GM12878 (cell line): Measurements from ENCODE around the gene SPTLC3. TPM values are rescaled to one million over a fixed set of nuclear protein-coding genes. Genes with fewer than 3 reads are reported as not detected.
A peak's percentile ranks its signal among the peaks of the same experiment; 100 is the strongest.

ENCODE experiments used
- ATAC-seq: fragments of 200-7000 bp; cut with Tn5 transposase; 3 replicates; pipeline ENCODE4 v1.9.1; 2020; ENCODE audit warnings: mild to moderate bottlenecking, moderate library complexity
- Bru-seq: library from RNA; stranded (reverse); fragments of 400-500 nt; gene quantifications from one replicate; lab custom pipeline; 2021; lab: Mats Ljungman, UMichigan
- BruChase-seq, 2 experiments: library from RNA; stranded (reverse); fragments of 400-500 nt; gene quantifications; one replicate each; lab custom pipeline; 2021; lab: Mats Ljungman, UMichigan
- BruUV-seq: library from RNA; stranded (reverse); fragments of 400-500 nt; replicated peaks from 2 replicates; lab custom pipeline; 2021; lab: Mats Ljungman, UMichigan
- CTCF ChIA-PET: fragments of 300-600 bp; sonication (Branson Sonifier 250); formaldehyde crosslinking; extraction: SDS; loops from one replicate; lab custom pipeline; 2021; ENCODE audit warnings: inconsistent platforms; lab: Yijun Ruan, JAX
- POLR2A ChIA-PET: fragments of 350-600 bp; formaldehyde crosslinking; extraction: SDS; loops from one replicate; lab custom pipeline; 2021; ENCODE audit warnings: inconsistent platforms; lab: Charles Lee
- RAD21 ChIA-PET: fragments of 300-600 bp; sonication (Branson Sonifier 250); formaldehyde crosslinking; loops from one replicate; lab custom pipeline; 2023; ENCODE audit warnings: antibody characterized with exemption; ENCODE audit not compliant: unreplicated experiment; lab: Charles Lee
- SMC1A ChIA-PET: fragments of 300-600 bp; sonication (Branson Sonifier 250); formaldehyde crosslinking; loops from one replicate; lab custom pipeline; 2023; ENCODE audit not compliant: unreplicated experiment, uncharacterized antibody; lab: Charles Lee
- DNase-seq: peaks from one replicate; pipeline ENCODE4 v3.0.0-alpha.2; 2011; ENCODE audit warnings: low read depth, low spot score
- FAIRE-seq: peaks from 3 replicates; lab custom pipeline; 2011; peaks lifted over from hg19 to GRCh38; lab: Jason Lieb, UNC
- H2AFZ ChIP-seq: 2 replicates; pipeline ENCODE4 v1.6.0; 2011; ENCODE audit warnings: low read depth, low read length, control low read depth; ENCODE audit not compliant: control insufficient read depth
- H3K27ac ChIP-seq: 2 replicates; pipeline ENCODE4 v1.5.1; 2011; ENCODE audit warnings: control low read depth; ENCODE audit not compliant: control insufficient read depth, insufficient read depth
- H3K27me3 ChIP-seq, 2 experiments: replicated peaks in 1 of 2; 2 replicates each; pipeline versions ENCODE4 v1.6.0 to v1.6.1; 2011; ENCODE audit warnings: low read length in 1 of 2; ENCODE audit not compliant: control insufficient read depth in 2 of 2, insufficient read depth in 2 of 2
- H3K36me3 ChIP-seq, 2 experiments: 2 replicates each; pipeline ENCODE4 v1.5.1; 2011; ENCODE audit warnings: low read length in 1 of 2; ENCODE audit not compliant: control insufficient read depth in 2 of 2, insufficient read depth in 2 of 2
- H3K4me1 ChIP-seq: 2 replicates; pipeline ENCODE4 v1.6.1; 2011; ENCODE audit warnings: mild to moderate bottlenecking, low read length, moderate library complexity, mixed read lengths; ENCODE audit not compliant: control insufficient read depth, insufficient read depth
- H3K4me2 ChIP-seq: 2 replicates; pipeline ENCODE4 v1.6.0; 2011; ENCODE audit warnings: control low read depth; ENCODE audit not compliant: control insufficient read depth, insufficient read depth
- H3K4me3 ChIP-seq: fragments of 200-600 bp; sonication (generic); 2 replicates; pipeline ENCODE4 v1.5.1; 2016
- H3K79me2 ChIP-seq: 2 replicates; pipeline ENCODE4 v1.6.0; 2011; ENCODE audit warnings: low read length; ENCODE audit not compliant: control insufficient read depth, insufficient read depth
- H3K9ac ChIP-seq: 2 replicates; pipeline ENCODE4 v1.8.0; 2011; ENCODE audit warnings: low read length, control low read depth, mixed read lengths; ENCODE audit not compliant: control insufficient read depth, insufficient read depth
- H3K9me3 ChIP-seq: replicated peaks from 3 replicates; pipeline ENCODE4 v1.5.1; 2011; ENCODE audit warnings: mild to moderate bottlenecking, low read length; ENCODE audit not compliant: control insufficient read depth, insufficient read depth
- H4K20me1 ChIP-seq: 2 replicates; pipeline ENCODE4 v1.6.0; 2011; ENCODE audit not compliant: control insufficient read depth, insufficient read depth
- HDGF ChIP-seq: fragments of 450-650 bp; IDR thresholded peaks from 2 replicates; pipeline ENCODE4 v1.6.1; 2016; ENCODE audit warnings: antibody characterized with exemption
- STAT3 ChIP-seq: IDR thresholded peaks from 2 replicates; pipeline ENCODE4 v1.6.1; 2011; ENCODE audit warnings: low read depth, low read length, improper control_type of control experiment
- WGBS: methylation state at CpG from one replicate; pipeline ENCODE4 v1.1.6; 2016; ENCODE audit warnings: low lambda C conversion rate; ENCODE audit not compliant: insufficient replicate concordance, insufficient coverage; ENCODE audit errors: missing lambda C conversion rate; 5-methylcytosine and 5-hydroxymethylcytosine counted together
- in situ Hi-C: fragments of 300-500 bp; cut with MboI; formaldehyde crosslinking; loops from 9 replicates; pipeline ENCODE4 v1.14.3; 2018; ENCODE audit warnings: mixed read lengths
- intact Hi-C: fragments of 100-400 bp; cut with micrococcal nuclease; formaldehyde crosslinking; loops from one replicate; pipeline ENCODE4 v1.14.2; 2022; ENCODE audit not compliant: unreplicated experiment
- long read RNA-seq, 2 experiments: library from polyadenylated mRNA; unstranded; transcript quantifications; one replicate each; pipeline ENCODE4 v2.0.0, GENCODE V29; 2019 to 2020
- polyA minus RNA-seq, 3 experiments: library from RNA; depleted of rRNA, polyadenylated mRNA; stranded (reverse); fragments of >200 nt; gene quantifications; 2 replicates each; pipeline ENCODE4 v1.2.3, GENCODE V29; 2011
- polyA plus RNA-seq, 11 experiments: library from polyadenylated mRNA; depleted of rRNA in 4 of 11; unstranded in 6 of 11; stranded (reverse) in 5 of 11; fragments of >200 nt; fragmentation: Nextera tagmentation in 4 of 11; fragmentation: Illumina TruSeq in 1 of 11; extraction: Ambion mirVana in 4 of 11; extraction: Trizol in 1 of 11; gene quantifications; 1 replicate in 1 of 11; 2 replicates in 10 of 11; pipeline versions ENCODE4 v1.2.1 to v1.2.3, GENCODE V29; 2011 to 2016; ENCODE audit warnings: inconsistent platforms in 2 of 11, missing spikeins in 2 of 11, low read depth in 1 of 11
- total RNA-seq, 4 experiments: library from RNA; depleted of rRNA in 3 of 4; stranded (reverse); fragments of >200 nt in 3 of 4; fragmentation: Illumina TruSeq in 1 of 4; extraction: Trizol in 1 of 4; gene quantifications; 2 replicates each; pipeline versions ENCODE4 v1.2.1 to v1.2.3, GENCODE V29; 2013 to 2021

The SPTLC3 gene
- total RNA-seq (2013; cell fraction: nucleolus; rRNA removed): 0.07 and 0.10 TPM in 2 replicates
- total RNA-seq (2014; rRNA removed) (0.06 and 0.11 TPM in 2 replicates), total RNA-seq (2014; rRNA removed; fragmentation: Illumina TruSeq; extraction: Trizol) (not detected in 2 replicates), total RNA-seq (2021) (0.05 TPM in 1 of 2 replicates, not detected in the other), polyA plus RNA-seq (2011; rRNA removed) (0.04 and 0.06 TPM in 2 replicates), polyA plus RNA-seq (2014; fragmentation: Illumina TruSeq; extraction: Trizol) (0.05 TPM in 1 of 2 replicates, not detected in the other), polyA plus RNA-seq (2014; fragmentation: Nextera tagmentation; extraction: Ambion mirVana) (not detected), polyA plus RNA-seq (2014; rRNA removed) (0.29 TPM in 1 of 2 replicates, not detected in the other), polyA plus RNA-seq (2016; fragmentation: Nextera tagmentation; extraction: Ambion mirVana) (not detected), polyA minus RNA-seq (2011; rRNA and poly(A)+ RNA removed) (0.05 and 0.07 TPM in 2 replicates), Bru-seq, nascent RNA (percentile 10 among the genes with signal in this experiment), BruChase-seq, experiment 1, labeled RNA remaining after a 6-hour chase (percentile 12 among the genes with signal in this experiment), BruChase-seq, experiment 2, labeled RNA remaining after a 2-hour chase (percentile 10 among the genes with signal in this experiment)
- not detected for polyA plus RNA-seq (2011; ENCODE audit: low read depth)
- polyA plus RNA-seq (2011; cell fraction: cytosol; rRNA removed): 0.02 TPM in 1 of 2 replicates, not detected in the other
- polyA plus RNA-seq (2011; cell fraction: nucleus; rRNA removed): not detected in 2 replicates
- 0.01 TPM in 1 of 2 replicates, not detected in the other for polyA plus RNA-seq (2012)
- polyA minus RNA-seq (2011; cell fraction: cytosol; rRNA and poly(A)+ RNA removed): not detected in 2 replicates
- not detected in 2 replicates for polyA minus RNA-seq (2011; cell fraction: nucleus; rRNA and poly(A)+ RNA removed)
- long read RNA-seq, experiment 1: 0 reads
- long read RNA-seq, experiment 2, partial matches to known transcripts: 0 of 1 reads
- long read RNA-seq, experiment 2, other reads (novel, unspliced or antisense): 1 of 1 reads

- Histone ChIP-seq H2AFZ (peak within 1 kb of the TSS; percentile 13), H3K9me3 (no peaks in the 10 kb centered on the region), H3K79me2 (no peaks in the 10 kb centered on the region), H4K20me1 (no peaks in the 10 kb centered on the region), H3K4me2 (peak within 1 kb of the TSS; percentile 54), H3K4me1 (peaks cover 16% of the 10 kb centered on the region), H3K36me3 (no peaks in the 10 kb centered on the region), H3K27ac (no peak within 1 kb of the TSS), H3K27me3 (no peaks in the 10 kb centered on the region), H3K4me3 (no peak within 1 kb of the TSS), H3K9ac (no peak within 1 kb of the TSS)
- intact Hi-C loops (loop anchor here (1.0 kb wide), 1 partner anchor 29 kb away; no protein-coding TSS in a partner anchor), in situ Hi-C loops (no loop called here)
- CTCF ChIA-PET: interaction anchor here (1.5 kb wide), 1 partner anchor 110 kb away, joined by 3 read pairs; no protein-coding TSS in a partner anchor
- DNase-seq (no peak), ATAC-seq (peak; percentile 62), FAIRE-seq (no peak)
- RAD21 ChIA-PET: no interaction called here
- SMC1A ChIA-PET: interaction anchor here (0.6 kb wide), 2 partner anchors 28 to 96 kb away, joined by 3 to 4 read pairs; no protein-coding TSS in a partner anchor
- no TSS peak for BruUV-seq
- TF ChIP-seq STAT3: 0 out of 2 replicates have a peak, but pooled peaks have one; percentile 18
- no peak for TF ChIP-seq HDGF
- POLR2A ChIA-PET: interaction anchor here (0.7 kb wide), 1 partner anchor 300 kb away, joined by 3 read pairs; no protein-coding TSS in a partner anchor
- 14% methylated on average over 9 of the region's 9 CpGs for WGBS
These were observed at the start of gene SPTLC3 for GRCh38 chr20:13008761-13009681. SPTLC3 (plus strand) TSS chr20:13008972; CDS start chr20:13009268, 296 bp downstream.
